GM12878 (cell line): ENCODE results near the gene TRERF1. TPM values are rescaled to one million over a fixed set of nuclear protein-coding genes. Genes with fewer than 3 reads are reported as not detected.

ENCODE experiments used
- ATAC-seq: fragments of 200-7000 bp; cut with Tn5 transposase; 3 replicates; pipeline ENCODE4 v1.9.1; 2020; ENCODE audit warnings: mild to moderate bottlenecking, moderate library complexity
- BruUV-seq: library from RNA; stranded (reverse); fragments of 400-500 nt; replicated peaks from 2 replicates; lab custom pipeline; 2021; lab: Mats Ljungman, UMichigan
- CTCF ChIA-PET: fragments of 300-600 bp; sonication (Branson Sonifier 250); formaldehyde crosslinking; extraction: SDS; loops from one replicate; lab custom pipeline; 2021; ENCODE audit warnings: inconsistent platforms; lab: Yijun Ruan, JAX
- POLR2A ChIA-PET: fragments of 350-600 bp; formaldehyde crosslinking; extraction: SDS; loops from one replicate; lab custom pipeline; 2021; ENCODE audit warnings: inconsistent platforms; lab: Charles Lee
- RAD21 ChIA-PET: fragments of 300-600 bp; sonication (Branson Sonifier 250); formaldehyde crosslinking; loops from one replicate; lab custom pipeline; 2023; ENCODE audit warnings: antibody characterized with exemption; ENCODE audit not compliant: unreplicated experiment; lab: Charles Lee
- SMC1A ChIA-PET: fragments of 300-600 bp; sonication (Branson Sonifier 250); formaldehyde crosslinking; loops from one replicate; lab custom pipeline; 2023; ENCODE audit not compliant: unreplicated experiment, uncharacterized antibody; lab: Charles Lee
- DNase-seq: peaks from one replicate; pipeline ENCODE4 v3.0.0-alpha.2; 2011; ENCODE audit warnings: low read depth, low spot score
- FAIRE-seq: peaks from 3 replicates; lab custom pipeline; 2011; peaks lifted over from hg19 to GRCh38; lab: Jason Lieb, UNC
- H2AFZ ChIP-seq: 2 replicates; pipeline ENCODE4 v1.6.0; 2011; ENCODE audit warnings: low read depth, low read length, control low read depth; ENCODE audit not compliant: control insufficient read depth
- H3K27ac ChIP-seq: 2 replicates; pipeline ENCODE4 v1.5.1; 2011; ENCODE audit warnings: control low read depth; ENCODE audit not compliant: control insufficient read depth, insufficient read depth
- H3K27me3 ChIP-seq, 2 experiments: replicated peaks in 1 of 2; 2 replicates each; pipeline versions ENCODE4 v1.6.0 to v1.6.1; 2011; ENCODE audit warnings: low read length in 1 of 2; ENCODE audit not compliant: control insufficient read depth in 2 of 2, insufficient read depth in 2 of 2
- H3K36me3 ChIP-seq, 2 experiments: 2 replicates each; pipeline ENCODE4 v1.5.1; 2011; ENCODE audit warnings: low read length in 1 of 2; ENCODE audit not compliant: control insufficient read depth in 2 of 2, insufficient read depth in 2 of 2
- H3K4me1 ChIP-seq: 2 replicates; pipeline ENCODE4 v1.6.1; 2011; ENCODE audit warnings: mild to moderate bottlenecking, low read length, moderate library complexity, mixed read lengths; ENCODE audit not compliant: control insufficient read depth, insufficient read depth
- H3K4me2 ChIP-seq: 2 replicates; pipeline ENCODE4 v1.6.0; 2011; ENCODE audit warnings: control low read depth; ENCODE audit not compliant: control insufficient read depth, insufficient read depth
- H3K4me3 ChIP-seq: fragments of 200-600 bp; sonication (generic); 2 replicates; pipeline ENCODE4 v1.5.1; 2016
- H3K79me2 ChIP-seq: 2 replicates; pipeline ENCODE4 v1.6.0; 2011; ENCODE audit warnings: low read length; ENCODE audit not compliant: control insufficient read depth, insufficient read depth
- H3K9ac ChIP-seq: 2 replicates; pipeline ENCODE4 v1.8.0; 2011; ENCODE audit warnings: low read length, control low read depth, mixed read lengths; ENCODE audit not compliant: control insufficient read depth, insufficient read depth
- H3K9me3 ChIP-seq: replicated peaks from 3 replicates; pipeline ENCODE4 v1.5.1; 2011; ENCODE audit warnings: mild to moderate bottlenecking, low read length; ENCODE audit not compliant: control insufficient read depth, insufficient read depth
- H4K20me1 ChIP-seq: 2 replicates; pipeline ENCODE4 v1.6.0; 2011; ENCODE audit not compliant: control insufficient read depth, insufficient read depth
- CEBPZ ChIP-seq: fragments of 150-350 bp; IDR thresholded peaks from 2 replicates; pipeline ENCODE4 v1.6.1; 2016; ENCODE audit warnings: low read depth, low read length
- EGR1 ChIP-seq, 2 experiments: IDR thresholded peaks; 1 replicate in 1 of 2; 2 replicates in 1 of 2; pipeline ENCODE4 v1.6.1; 2011 to 2012; ENCODE audit warnings: low read depth in 2 of 2, low read length in 2 of 2, borderline replicate concordance in 1 of 2, mild to moderate bottlenecking in 1 of 2, moderate library complexity in 1 of 2
- ETV6 ChIP-seq, 2 experiments: fragments of 450-650 bp in 1 of 2; IDR thresholded peaks in 1 of 2; conservative IDR thresholded peaks in 1 of 2; 2 replicates each; pipeline ENCODE4 v1.6.1; 2014; ENCODE audit warnings: antibody characterized with exemption in 1 of 2, borderline replicate concordance in 1 of 2, low read depth in 1 of 2, mild to moderate bottlenecking in 1 of 2, moderate library complexity in 1 of 2
- NBN ChIP-seq: fragments of 450-650 bp; IDR thresholded peaks from 2 replicates; pipeline ENCODE4 v1.6.1; 2016
- PRDM15 ChIP-seq: fragments of 450-650 bp; formaldehyde crosslinking; IDR thresholded peaks from 2 replicates; pipeline ENCODE4 v1.4.0; 2020; ENCODE audit warnings: mild to moderate bottlenecking, moderate library complexity
- RELA ChIP-seq: fragments of 450-650 bp; IDR thresholded peaks from 2 replicates; pipeline ENCODE4 v1.8.0; 2014; ENCODE audit warnings: borderline replicate concordance; ENCODE audit not compliant: partially characterized antibody
- SRF ChIP-seq, 2 experiments: IDR thresholded peaks; 2 replicates each; pipeline ENCODE4 v1.6.1; 2011; ENCODE audit warnings: low read depth in 2 of 2, low read length in 2 of 2, mild to moderate bottlenecking in 1 of 2, moderate library complexity in 1 of 2
- TCF3 ChIP-seq: IDR thresholded peaks from 2 replicates; pipeline ENCODE4 v1.6.1; 2012; ENCODE audit warnings: low read depth, mild to moderate bottlenecking, low read length, borderline replicate concordance; ENCODE audit not compliant: insufficient read depth
- ZBED1 ChIP-seq: IDR thresholded peaks from 2 replicates; pipeline ENCODE4 v1.6.1; 2016; ENCODE audit warnings: borderline replicate concordance
- ZNF687 ChIP-seq: fragments of 450-650 bp; IDR thresholded peaks from 2 replicates; pipeline ENCODE4 v1.6.1; 2017; ENCODE audit warnings: mild to moderate bottlenecking, moderate library complexity
- WGBS: methylation state at CpG from one replicate; pipeline ENCODE4 v1.1.6; 2016; ENCODE audit warnings: low lambda C conversion rate; ENCODE audit not compliant: insufficient replicate concordance, insufficient coverage; ENCODE audit errors: missing lambda C conversion rate; 5-methylcytosine and 5-hydroxymethylcytosine counted together
- in situ Hi-C: fragments of 300-500 bp; cut with MboI; formaldehyde crosslinking; loops from 9 replicates; pipeline ENCODE4 v1.14.3; 2018; ENCODE audit warnings: mixed read lengths
- intact Hi-C: fragments of 100-400 bp; cut with micrococcal nuclease; formaldehyde crosslinking; loops from one replicate; pipeline ENCODE4 v1.14.2; 2022; ENCODE audit not compliant: unreplicated experiment
- polyA plus RNA-seq, 11 experiments: library from polyadenylated mRNA; depleted of rRNA in 4 of 11; unstranded in 6 of 11; stranded (reverse) in 5 of 11; fragments of >200 nt; fragmentation: Nextera tagmentation in 4 of 11; fragmentation: Illumina TruSeq in 1 of 11; extraction: Ambion mirVana in 4 of 11; extraction: Trizol in 1 of 11; gene quantifications; 1 replicate in 1 of 11; 2 replicates in 10 of 11; pipeline versions ENCODE4 v1.2.1 to v1.2.3, GENCODE V29; 2011 to 2016; ENCODE audit warnings: inconsistent platforms in 2 of 11, missing spikeins in 2 of 11, low read depth in 1 of 11
- total RNA-seq, 4 experiments: library from RNA; depleted of rRNA in 3 of 4; stranded (reverse); fragments of >200 nt in 3 of 4; fragmentation: Illumina TruSeq in 1 of 4; extraction: Trizol in 1 of 4; gene quantifications; 2 replicates each; pipeline versions ENCODE4 v1.2.1 to v1.2.3, GENCODE V29; 2013 to 2021

The TRERF1 gene
- total and polyA plus RNA-seq, 10 of the 15 experiments (the other 5 are each of a cell fraction or from before 2014, with no cell fraction given) = 2.2 to 19.4 (median 7.2) TPM

- TF ChIP-seq ETV6 (conservative IDR thresholded peaks at IDR 0.05 in 1 of 2, IDR thresholded peaks at IDR 0.05 in 1 of 2; ENCODE audit: borderline replicate concordance in 1 of 2, low read depth in 1 of 2) (no peak), NBN (no peak), SRF (IDR thresholded peaks at IDR 0.05; ENCODE audit: low read depth in 2 of 2, low read length in 2 of 2) (no peak), EGR1 (IDR thresholded peaks at IDR 0.05; ENCODE audit: borderline replicate concordance in 1 of 2, low read depth in 2 of 2, low read length in 2 of 2) (no peak)
Observed at GRCh38 chr6:42482174-42482573, 30.4 kb upstream of the TRERF1 start (continued).

GRCh38 chr6:42471714-42472113 lies 20.0 kb upstream of the TRERF1 start:
- DNase-seq = no peak
- ChIA-PET POLR2A (interaction anchor here (1.1 to 1.2 kb wide), 2 partner anchors 12 to 44 kb away, joined by 4 to 8 read pairs; no protein-coding TSS in a partner anchor), RAD21 (interaction anchor here (0.8 kb wide), 1 partner anchor 69 kb away, joined by 3 read pairs; no protein-coding TSS in a partner anchor), SMC1A (interaction anchor here (2.1 kb wide), 1 partner anchor 12 kb away, joined by 6 read pairs; no protein-coding TSS in a partner anchor), CTCF (interaction anchor here (1.5 kb wide), 1 partner anchor 10 kb away, joined by 4 read pairs; no protein-coding TSS in a partner anchor)
- BruUV-seq = no TSS peak
- intact Hi-C loops (no loop called here), in situ Hi-C loops (no loop called here)
- H3K9me3 ChIP-seq = peaks cover 6% of the 10 kb centered on the region; the same call in 2 of the 3 replicates
- ATAC-seq = no peak
- H4K20me1 ChIP-seq = no peaks in the 10 kb centered on the region
- H3K36me3 ChIP-seq = no peaks in the 10 kb centered on the region
- no peak for FAIRE-seq
- no peaks in the 10 kb centered on the region for H3K4me1 ChIP-seq
- H3K27ac ChIP-seq = no peak overlapping the region
- H3K9ac ChIP-seq = no peak overlapping the region
- H2AFZ ChIP-seq = no peak overlapping the region
- WGBS = 77% methylated on average over 3 of the region's 3 CpGs
- no peak overlapping the region for H3K4me3 ChIP-seq
- no peaks in the 10 kb centered on the region for H3K27me3 ChIP-seq
- H3K79me2 ChIP-seq = no peaks in the 10 kb centered on the region
- H3K4me2 ChIP-seq = no peak overlapping the region
- TF ChIP-seq RELA (no peak), PRDM15 (CRISPR knock-in tag) (no peak), CEBPZ (no peak), ZBED1 (no peak), ZNF687 (no peak), TCF3 (no peak)
